Uterus (tissue), 4 donors: ENCODE measurements around the gene CDH13. TPM values are rescaled to one million over a fixed set of nuclear protein-coding genes. Genes with fewer than 3 reads are reported as not detected.

Experiments used
- DNase-seq, 2 donors: peaks; one replicate each; pipeline ENCODE4 v3.0.0-alpha.2; 2019 to 2020
- H3K27ac ChIP-seq, 2 donors: fragments of 200-600 bp; sonication (generic); 1 replicate in 1 of 2; 2 replicates in 1 of 2; pipeline ENCODE4 v1.5.1; 2016 to 2018
- H3K27me3 ChIP-seq, 2 donors: fragments of 200-600 bp; sonication (generic); one replicate each; pipeline ENCODE4 v1.5.1; 2018 to 2019; ENCODE audit warnings: control low read depth in 1 of 2
- H3K36me3 ChIP-seq, 2 donors: fragments of 200-600 bp; sonication (generic); one replicate each; pipeline ENCODE4 v1.5.1; 2019; ENCODE audit warnings: control low read depth in 1 of 2
- H3K4me1 ChIP-seq, 2 donors: fragments of 200-600 bp; sonication (generic); one replicate each; pipeline ENCODE4 v1.5.1; 2018 to 2019; ENCODE audit warnings: control low read depth in 1 of 2
- H3K4me3 ChIP-seq, 2 donors: fragments of 200-600 bp; sonication (generic); 1 replicate in 1 of 2; 2 replicates in 1 of 2; pipeline ENCODE4 v1.5.1; 2018 to 2019; ENCODE audit warnings: mild to moderate bottlenecking in 1 of 2
- H3K9me3 ChIP-seq, 2 donors: fragments of 200-600 bp; sonication (generic); one replicate each; pipeline ENCODE4 v1.5.1; 2019; ENCODE audit warnings: control low read depth in 1 of 2
- POLR2A ChIP-seq, 2 donors: fragments of 450-650 bp; IDR thresholded peaks; one replicate each; pipeline ENCODE4 v1.6.1; 2016; ENCODE audit warnings: antibody characterized with exemption in 2 of 2, mild to moderate bottlenecking in 1 of 2, moderate library complexity in 1 of 2
- intact Hi-C: fragments of 100-400 bp; cut with DNase I; formaldehyde crosslinking; loops from one replicate; pipeline ENCODE4 v1.15.1; 2023; ENCODE audit warnings: low total_unique reads
- total RNA-seq, 4 donors: library from RNA; depleted of rRNA in 3 of 4; stranded (reverse); fragments of >200 nt in 3 of 4; gene quantifications; one replicate each; pipeline versions ENCODE4 v1.1.0 to v1.2.4, GENCODE V29; 2014 to 2023
- TF ChIP-seq, protein P1 (sequence below), 4 experiments: fragments of 200-600 bp in 2 of 4; fragments of 450-650 bp in 2 of 4; sonication (generic) in 2 of 4; IDR thresholded peaks; one replicate each; pipeline ENCODE4 v1.5.1; 2016 to 2019; ENCODE audit warnings: antibody characterized with exemption in 4 of 4, mild to moderate bottlenecking in 2 of 4, moderate library complexity in 1 of 4
- donor health status: DM: yes; HTN: yes; CAD: no.

The CDH13 gene
- total RNA-seq, 4 donors from 2014 or later = 49.1 to 99.4 (median 82.7) TPM

DNA sequence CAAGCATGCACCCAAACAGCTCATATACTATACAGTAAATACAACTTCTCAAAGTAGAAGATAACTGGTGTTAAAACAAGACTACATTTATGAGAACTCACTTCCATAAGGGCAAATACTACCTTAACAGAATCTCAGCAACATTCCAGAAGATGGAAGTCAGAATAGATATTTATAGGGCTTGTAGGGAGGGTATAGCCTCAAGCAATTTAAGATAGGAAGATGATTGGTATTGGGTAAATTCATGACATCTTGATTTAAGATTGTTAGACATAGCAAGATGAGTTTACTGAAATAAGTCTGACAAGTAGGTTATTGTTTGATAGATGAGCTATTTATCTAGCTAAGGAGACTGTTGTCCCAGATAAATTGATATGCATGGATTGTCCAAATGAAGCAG lies 250.2 kb downstream of the CDH13 start:
- intact Hi-C loops = no loop called here

DNA sequence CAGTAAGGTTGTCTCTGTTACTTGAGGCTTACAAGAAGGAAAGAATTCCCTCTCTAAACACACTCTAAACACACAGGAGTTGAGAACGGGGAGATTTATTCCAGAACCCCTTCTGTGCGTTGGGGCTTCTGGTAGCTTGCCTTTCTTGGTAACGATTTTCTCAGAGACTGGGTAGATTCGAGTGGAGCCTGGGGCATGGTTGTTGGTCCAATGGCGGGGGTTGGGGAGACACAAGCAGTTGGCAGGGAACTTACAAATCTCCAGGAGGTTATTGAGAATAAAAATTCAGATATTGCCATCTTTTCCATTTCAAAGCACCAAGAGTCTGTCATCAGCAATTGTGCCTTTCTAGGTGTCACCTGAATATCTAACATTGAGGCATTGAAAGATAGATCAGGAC lies 251.7 kb downstream of the CDH13 start:
- no peak for TF ChIP-seq POLR2A (IDR thresholded peaks at IDR 0.05)
- TF ChIP-seq, protein P1, sequence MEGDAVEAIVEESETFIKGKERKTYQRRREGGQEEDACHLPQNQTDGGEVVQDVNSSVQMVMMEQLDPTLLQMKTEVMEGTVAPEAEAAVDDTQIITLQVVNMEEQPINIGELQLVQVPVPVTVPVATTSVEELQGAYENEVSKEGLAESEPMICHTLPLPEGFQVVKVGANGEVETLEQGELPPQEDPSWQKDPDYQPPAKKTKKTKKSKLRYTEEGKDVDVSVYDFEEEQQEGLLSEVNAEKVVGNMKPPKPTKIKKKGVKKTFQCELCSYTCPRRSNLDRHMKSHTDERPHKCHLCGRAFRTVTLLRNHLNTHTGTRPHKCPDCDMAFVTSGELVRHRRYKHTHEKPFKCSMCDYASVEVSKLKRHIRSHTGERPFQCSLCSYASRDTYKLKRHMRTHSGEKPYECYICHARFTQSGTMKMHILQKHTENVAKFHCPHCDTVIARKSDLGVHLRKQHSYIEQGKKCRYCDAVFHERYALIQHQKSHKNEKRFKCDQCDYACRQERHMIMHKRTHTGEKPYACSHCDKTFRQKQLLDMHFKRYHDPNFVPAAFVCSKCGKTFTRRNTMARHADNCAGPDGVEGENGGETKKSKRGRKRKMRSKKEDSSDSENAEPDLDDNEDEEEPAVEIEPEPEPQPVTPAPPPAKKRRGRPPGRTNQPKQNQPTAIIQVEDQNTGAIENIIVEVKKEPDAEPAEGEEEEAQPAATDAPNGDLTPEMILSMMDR (IDR thresholded peaks at IDR 0.05) = no peak
- Histone ChIP-seq H3K27ac (no peak overlapping the region), H3K4me3 (no peak overlapping the region), H3K27me3 (no peaks in the 10 kb centered on the region), H3K4me1 (no peaks in the 10 kb centered on the region), H3K36me3 (no peaks in the 10 kb centered on the region), H3K9me3 (no peaks in the 10 kb centered on the region)
- intact Hi-C loops = no loop called here
- no peak for DNase-seq

More for the DNA sequence above, 250.2 kb downstream of the CDH13 start:
- H3K9me3 ChIP-seq = no peaks in the 10 kb centered on the region
- no peaks in the 10 kb centered on the region for H3K27me3 ChIP-seq
- no peak overlapping the region for H3K27ac ChIP-seq
- H3K4me3 ChIP-seq = no peak overlapping the region
- no peak for DNase-seq
- no peaks in the 10 kb centered on the region for H3K4me1 ChIP-seq
- no peaks in the 10 kb centered on the region for H3K36me3 ChIP-seq
- TF ChIP-seq, protein P1 (IDR thresholded peaks at IDR 0.05) = no peak
- no peak for TF ChIP-seq POLR2A (IDR thresholded peaks at IDR 0.05)

DNA sequence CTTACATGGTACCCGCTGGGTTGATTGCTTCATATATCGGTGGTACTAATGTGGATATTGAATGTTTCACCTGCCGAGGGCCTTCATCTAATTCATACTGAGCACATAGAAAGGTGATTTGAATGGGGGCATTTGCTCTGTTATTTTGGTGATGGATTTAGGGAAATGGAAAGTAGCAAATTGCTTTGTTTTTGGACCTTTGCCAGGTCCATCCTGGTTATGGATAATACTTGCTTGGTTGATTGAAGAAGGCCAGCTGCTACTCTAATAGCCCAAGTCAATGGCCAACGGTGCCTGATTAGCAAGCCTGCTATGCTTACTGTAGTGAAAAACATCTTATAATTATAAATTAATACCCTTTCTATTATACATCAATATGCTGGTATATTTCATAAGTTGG lies 253.6 kb downstream of the CDH13 start:
- no peak for DNase-seq
- no peaks in the 10 kb centered on the region for H3K9me3 ChIP-seq
- H3K27me3 ChIP-seq = no peaks in the 10 kb centered on the region
- no peaks in the 10 kb centered on the region for H3K36me3 ChIP-seq
- H3K4me3 ChIP-seq = no peak overlapping the region
- TF ChIP-seq, protein P1 (IDR thresholded peaks at IDR 0.05) = no peak
- no peak for TF ChIP-seq POLR2A (IDR thresholded peaks at IDR 0.05)
- intact Hi-C loops = no loop called here
- H3K27ac ChIP-seq = no peak overlapping the region
- no peaks in the 10 kb centered on the region for H3K4me1 ChIP-seq

DNA sequence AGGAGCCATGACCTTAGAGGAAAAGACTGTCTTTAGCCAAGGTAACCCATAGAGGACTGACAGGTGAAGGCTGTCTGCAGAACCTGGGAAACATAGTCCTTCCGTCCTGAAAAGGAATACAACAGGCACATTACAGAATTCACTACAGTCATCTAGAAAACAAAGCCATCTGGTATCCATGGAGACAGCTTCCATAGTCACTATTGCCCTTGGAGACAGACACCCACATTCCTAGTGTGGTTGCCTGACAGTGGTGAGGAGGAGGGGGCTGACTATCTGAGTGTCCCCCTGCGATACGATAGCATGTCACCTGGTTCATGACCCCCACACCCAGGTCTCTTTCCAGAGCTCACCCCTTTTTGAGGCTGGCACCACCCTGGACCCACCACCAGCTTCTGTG lies 254.7 kb downstream of the CDH13 start:
- intact Hi-C loops = no loop called here
- H3K4me1 ChIP-seq = no peaks in the 10 kb centered on the region
- H3K27me3 ChIP-seq = no peaks in the 10 kb centered on the region
- no peak for TF ChIP-seq POLR2A (IDR thresholded peaks at IDR 0.05)
- TF ChIP-seq, protein P1 (IDR thresholded peaks at IDR 0.05) = no peak
- DNase-seq = no peak
- H3K9me3 ChIP-seq = no peaks in the 10 kb centered on the region
- H3K36me3 ChIP-seq = no peaks in the 10 kb centered on the region
- no peak overlapping the region for H3K27ac ChIP-seq
- H3K4me3 ChIP-seq = no peak overlapping the region

DNA sequence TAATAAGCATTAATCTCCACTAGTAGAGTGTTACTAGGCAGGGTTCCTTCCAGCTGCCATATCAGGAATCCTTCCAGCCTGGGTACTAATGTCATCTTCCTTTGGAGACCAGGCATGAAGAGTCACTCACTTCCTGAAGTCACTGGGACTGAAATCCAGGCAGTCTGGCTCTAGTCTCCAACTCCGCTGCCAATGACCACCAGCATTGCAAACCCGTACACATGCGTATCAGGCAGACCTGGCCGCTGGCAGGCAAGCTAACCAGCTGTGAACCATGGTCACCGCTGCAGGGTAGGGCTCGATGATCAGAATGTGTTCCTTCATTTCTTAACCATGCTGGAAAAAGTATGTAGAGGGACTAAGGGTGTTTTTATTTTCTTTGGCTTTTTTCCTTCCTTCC lies 255.5 kb downstream of the CDH13 start:
- TF ChIP-seq, protein P1 (IDR thresholded peaks at IDR 0.05) = no peak
- no peak for TF ChIP-seq POLR2A (IDR thresholded peaks at IDR 0.05)
- no peaks in the 10 kb centered on the region for H3K36me3 ChIP-seq
- intact Hi-C loops = no loop called here
- H3K27ac ChIP-seq = no peak overlapping the region
- no peak overlapping the region for H3K4me3 ChIP-seq
- H3K9me3 ChIP-seq = no peaks in the 10 kb centered on the region
- no peaks in the 10 kb centered on the region for H3K27me3 ChIP-seq
- H3K4me1 ChIP-seq = no peaks in the 10 kb centered on the region
- DNase-seq = no peak
